HTR-8/SVneo (cell line): Measurements from ENCODE around the gene STOML3.

Source experiments
- DNase-seq: peaks from one replicate; pipeline ENCODE4 v3.0.0; 2011; ENCODE audit warnings: low spot score, mixed read lengths; ENCODE audit not compliant: insufficient read length
- FAIRE-seq: peaks from 2 replicates; lab custom pipeline; 2011; peaks lifted over from hg19 to GRCh38; lab: Jason Lieb, UNC

Gene STOML3

DNA sequence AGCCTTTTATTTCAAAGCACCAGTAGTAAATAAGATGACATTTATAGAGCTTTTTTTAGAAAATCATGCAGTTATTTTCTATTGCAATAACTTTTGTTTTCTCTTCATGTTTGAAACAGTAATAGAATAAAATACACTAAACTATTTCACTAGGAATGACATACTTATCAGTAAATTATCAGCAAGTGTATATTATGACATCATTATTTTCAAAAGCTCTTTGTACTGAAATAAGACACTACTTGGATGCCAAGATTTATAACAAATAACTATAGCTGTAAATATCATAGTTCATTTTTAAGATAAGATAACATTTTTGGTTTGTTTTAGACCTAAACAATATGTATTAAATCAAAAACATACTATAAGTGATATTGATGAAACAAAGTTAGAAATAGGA is 56.8 kb downstream of the STOML3 start:
- DNase-seq (no peak), FAIRE-seq (no peak)

DNA sequence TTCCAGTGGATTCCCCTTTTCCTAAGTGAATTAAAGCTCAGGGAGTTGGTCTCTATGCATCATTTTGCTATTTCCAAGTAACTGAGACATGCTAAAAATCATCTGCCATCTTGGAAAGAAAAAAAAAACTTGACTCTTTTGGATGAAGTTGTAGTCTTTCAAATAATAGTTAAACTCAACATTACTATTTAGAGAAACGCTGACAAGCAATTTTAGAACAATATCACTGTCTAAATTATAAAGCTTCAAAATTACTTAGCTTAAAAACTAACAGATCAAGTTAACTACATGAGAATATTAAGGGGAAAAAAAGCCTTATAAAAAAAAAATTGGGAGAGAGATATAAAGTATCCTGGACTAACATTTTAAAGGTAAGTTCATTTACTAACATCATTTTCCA is 68.5 kb downstream of the STOML3 start:
- FAIRE-seq = no peak
- DNase-seq = no peak

DNA sequence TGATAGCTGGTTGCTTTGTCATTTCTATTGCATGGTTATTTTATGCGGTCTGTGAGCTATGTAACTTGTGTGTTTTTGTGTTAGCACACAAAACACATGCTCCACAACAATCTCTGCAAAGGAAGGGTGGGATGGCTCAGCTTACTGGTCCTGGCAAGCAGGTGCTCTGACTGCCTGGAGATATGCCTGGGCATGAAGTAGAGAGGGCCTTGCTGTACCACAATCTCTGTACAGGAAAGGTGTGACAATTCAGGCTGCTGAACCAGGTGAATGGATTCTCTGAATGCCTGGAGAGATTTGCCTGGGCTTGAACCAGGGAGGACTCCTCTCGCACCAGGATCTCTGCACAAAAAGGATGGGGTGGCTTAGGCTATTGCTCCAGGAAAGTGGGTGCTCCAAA is 69.5 kb downstream of the STOML3 start:
- DNase-seq = no peak
- FAIRE-seq = no peak
